HepG2 (cell line): Measurements from ENCODE around the gene PARS2. TPM values are rescaled to one million over a fixed set of nuclear protein-coding genes. Genes with fewer than 3 reads are reported as not detected.

Experiments
- ARHGAP35 ChIP-seq: sonication (generic); formaldehyde crosslinking; IDR thresholded peaks from 2 replicates; pipeline ENCODE4 v1.9.0; 2022; ENCODE audit warnings: mild to moderate bottlenecking, inconsistent platforms, moderate library complexity, missing genetic modification reagents, borderline replicate concordance
- GATAD1 ChIP-seq: IDR thresholded peaks from 2 replicates; pipeline ENCODE4 v1.6.1; 2016; ENCODE audit warnings: missing genetic modification reagents, missing compliant biosample characterization
- HIC2 ChIP-seq: sonication (generic); formaldehyde crosslinking; IDR thresholded peaks from 2 replicates; pipeline ENCODE4 v1.9.0; 2022; ENCODE audit warnings: low read depth, missing genetic modification reagents
- IKZF1 ChIP-seq: fragments of 450-650 bp; IDR thresholded peaks from 2 replicates; pipeline ENCODE4 v1.7.1; 2016
- IRF9 ChIP-seq: sonication (generic); formaldehyde crosslinking; IDR thresholded peaks from 2 replicates; pipeline ENCODE4 v1.8.0; 2022; ENCODE audit warnings: missing genetic modification reagents, mild to moderate bottlenecking, borderline replicate concordance
- KAT2B ChIP-seq: fragments of 150-350 bp; IDR thresholded peaks from 2 replicates; pipeline ENCODE4 v1.6.1; 2014; ENCODE audit warnings: low read depth, low read length, borderline replicate concordance
- NKX3-1 ChIP-seq: sonication (generic); formaldehyde crosslinking; IDR thresholded peaks from 2 replicates; pipeline ENCODE4 v1.5.0; 2020; ENCODE audit warnings: missing genetic modification reagents
- NR1H2 ChIP-seq: sonication (generic); formaldehyde crosslinking; IDR thresholded peaks from 2 replicates; pipeline ENCODE4 v1.8.1; 2022; ENCODE audit warnings: low read depth, missing genetic modification reagents, borderline replicate concordance
- NR3C1 ChIP-seq: sonication (generic); formaldehyde crosslinking; IDR thresholded peaks from 2 replicates; pipeline ENCODE4 v1.4.0; 2020; ENCODE audit warnings: missing genetic modification reagents
- PHF20 ChIP-seq: sonication (generic); formaldehyde crosslinking; IDR thresholded peaks from 2 replicates; pipeline ENCODE4 v1.5.0; 2020; ENCODE audit warnings: mild to moderate bottlenecking, missing genetic modification reagents
- POGZ ChIP-seq: sonication (generic); formaldehyde crosslinking; IDR thresholded peaks from 2 replicates; pipeline ENCODE4 v1.4.0; 2020; ENCODE audit warnings: mild to moderate bottlenecking, missing genetic modification reagents
- RARA ChIP-seq: IDR thresholded peaks from 2 replicates; pipeline ENCODE4 v1.6.1; 2016; ENCODE audit warnings: missing genetic modification reagents, missing compliant biosample characterization
- SAFB2 ChIP-seq: sonication (generic); formaldehyde crosslinking; IDR thresholded peaks from 2 replicates; pipeline ENCODE4 v1.5.1; 2020; ENCODE audit warnings: missing genetic modification reagents, low read depth, mild to moderate bottlenecking, borderline replicate concordance
- SNAI1 ChIP-seq: sonication (generic); formaldehyde crosslinking; IDR thresholded peaks from 2 replicates; pipeline ENCODE4 v1.5.0; 2020; ENCODE audit warnings: mild to moderate bottlenecking, missing genetic modification reagents, borderline replicate concordance
- SOX6 ChIP-seq, 2 experiments: fragments of 450-650 bp in 1 of 2; sonication (generic) in 1 of 2; formaldehyde crosslinking in 1 of 2; IDR thresholded peaks; 2 replicates each; pipeline versions ENCODE4 v1.4.0 to v1.6.1; 2017 to 2020; ENCODE audit warnings: antibody characterized with exemption in 1 of 2, mild to moderate bottlenecking in 1 of 2, missing genetic modification reagents in 1 of 2
- TCF7 ChIP-seq: sonication (generic); IDR thresholded peaks from 2 replicates; pipeline ENCODE4 v1.6.1; 2016; ENCODE audit warnings: antibody characterized with exemption, low read depth
- TRIM22 ChIP-seq: fragments of 450-650 bp; IDR thresholded peaks from 2 replicates; pipeline ENCODE4 v1.6.1; 2017
- WIZ ChIP-seq: sonication (generic); formaldehyde crosslinking; IDR thresholded peaks from 2 replicates; pipeline ENCODE4 v1.5.1; 2020; ENCODE audit warnings: mild to moderate bottlenecking, missing genetic modification reagents
- ZBTB14 ChIP-seq: sonication (generic); formaldehyde crosslinking; IDR thresholded peaks from 2 replicates; pipeline ENCODE4 v1.4.0; 2020; ENCODE audit warnings: missing genetic modification reagents
- ZNF460 ChIP-seq: sonication (generic); formaldehyde crosslinking; IDR thresholded peaks from 2 replicates; pipeline ENCODE4 v1.5.1; 2020; ENCODE audit warnings: missing genetic modification reagents, mild to moderate bottlenecking, borderline replicate concordance
- ZNF552 ChIP-seq: sonication (generic); formaldehyde crosslinking; IDR thresholded peaks from 2 replicates; pipeline ENCODE4 v1.9.0; 2022; ENCODE audit warnings: missing genetic modification reagents, mild to moderate bottlenecking, borderline replicate concordance
- ZNF570 ChIP-seq: sonication (generic); formaldehyde crosslinking; IDR thresholded peaks from 2 replicates; pipeline ENCODE4 v1.4.0; 2020; ENCODE audit warnings: mild to moderate bottlenecking, missing genetic modification reagents, borderline replicate concordance
- ZNF589 ChIP-seq: sonication (generic); formaldehyde crosslinking; conservative IDR thresholded peaks from 2 replicates; pipeline ENCODE4 v1.8.0; 2022; ENCODE audit warnings: mild to moderate bottlenecking, moderate library complexity, missing genetic modification reagents
- ZNF83 ChIP-seq: sonication (generic); formaldehyde crosslinking; IDR thresholded peaks from 2 replicates; pipeline ENCODE4 v1.4.0; 2020; ENCODE audit warnings: missing genetic modification reagents, mild to moderate bottlenecking, borderline replicate concordance
- polyA plus RNA-seq, 8 experiments: library from polyadenylated mRNA; depleted of rRNA in 3 of 8; stranded (reverse) in 7 of 8; unstranded in 1 of 8; fragments of >200 nt; fragmentation: Illumina TruSeq in 4 of 8; extraction: Trizol in 4 of 8; gene quantifications; 2 replicates each; pipeline versions ENCODE4 v1.2.1 to v1.2.3, GENCODE V29; 2011 to 2016; ENCODE audit warnings: low read depth in 4 of 8, missing spikeins in 1 of 8, mixed read lengths in 1 of 8; ENCODE audit not compliant: insufficient read depth in 1 of 8
- total RNA-seq, 5 experiments: library from RNA; depleted of rRNA; stranded (reverse); fragments of >200 nt; fragmentation: Illumina TruSeq; extraction: Trizol; gene quantifications; 2 replicates each; pipeline ENCODE4 v1.2.3, GENCODE V29; 2016; ENCODE audit warnings: low read depth in 1 of 5

PARS2 gene
- total and polyA plus RNA-seq, 2 of the 13 experiments (the other 11 are each of a cell fraction or from before 2014, with no cell fraction given) = 2.4 to 4.6 TPM

- TF ChIP-seq WIZ = 0 out of 2 replicates have a peak, but pooled peaks have one; percentile 62
- TF ChIP-seq IRF9 (CRISPR knock-in tag) = peak; percentile 82; the same call in 1 of the 2 replicates
- TF ChIP-seq KAT2B = no peak
- no peak; the same call in 1 of the 2 replicates for TF ChIP-seq HIC2 (CRISPR knock-in tag)
- 0 out of 2 replicates have a peak, but pooled peaks have one; percentile 22 for TF ChIP-seq ZNF83
- TF ChIP-seq ZBTB14 (CRISPR knock-in tag) = no peak
- TF ChIP-seq SAFB2 (CRISPR knock-in tag) = peak; percentile 73; the same call in 1 of the 2 replicates
- TF ChIP-seq ZNF589 = peak; percentile 88; the same call in 1 of the 2 replicates
- TF ChIP-seq SOX6 (IDR thresholded peaks at IDR 0.05) = no peak
- peak; percentile 78 for TF ChIP-seq SOX6 (CRISPR knock-in tag; IDR thresholded peaks at IDR 0.05)
- TF ChIP-seq ZNF552 (CRISPR knock-in tag) = peak; percentile 54; the same call in 1 of the 2 replicates
- TF ChIP-seq IKZF1 = no peak
- TF ChIP-seq POGZ (CRISPR knock-in tag) = peak; percentile 97
- TF ChIP-seq SNAI1 (CRISPR knock-in tag) = no peak
- no peak for TF ChIP-seq TRIM22
- peak; percentile 15; the same call in 1 of the 2 replicates for TF ChIP-seq RARA (CRISPR knock-in tag)
- peak; percentile 98 for TF ChIP-seq GATAD1 (CRISPR knock-in tag)
- TF ChIP-seq ZNF570 (CRISPR knock-in tag) = no peak
- no peak for TF ChIP-seq NR1H2
- TF ChIP-seq PHF20 (CRISPR knock-in tag) = peak; percentile 97
- no peak for TF ChIP-seq NKX3-1 (CRISPR knock-in tag)
- TF ChIP-seq TCF7 = no peak
- peak; percentile 19; the same call in 1 of the 2 replicates for TF ChIP-seq ZNF460
- TF ChIP-seq NR3C1 (CRISPR knock-in tag) = no peak
- no peak; the same call in 1 of the 2 replicates for TF ChIP-seq ARHGAP35 (CRISPR knock-in tag)
These were observed 48.6 kb downstream of the PARS2 start, which contains the start of gene TTC4 (continued) for GRCh38 chr1:54715493-54716298.
